GM12878 (cell line): ENCODE results near the gene MAN2B2. TPM values are rescaled to one million over a fixed set of nuclear protein-coding genes. Genes with fewer than 3 reads are reported as not detected.

Source experiments
- ATAC-seq: fragments of 200-7000 bp; cut with Tn5 transposase; 3 replicates; pipeline ENCODE4 v1.9.1; 2020; ENCODE audit warnings: mild to moderate bottlenecking, moderate library complexity
- BruUV-seq: library from RNA; stranded (reverse); fragments of 400-500 nt; replicated peaks from 2 replicates; lab custom pipeline; 2021; lab: Mats Ljungman, UMichigan
- CTCF ChIA-PET: fragments of 300-600 bp; sonication (Branson Sonifier 250); formaldehyde crosslinking; extraction: SDS; loops from one replicate; lab custom pipeline; 2021; ENCODE audit warnings: inconsistent platforms; lab: Yijun Ruan, JAX
- POLR2A ChIA-PET: fragments of 350-600 bp; formaldehyde crosslinking; extraction: SDS; loops from one replicate; lab custom pipeline; 2021; ENCODE audit warnings: inconsistent platforms; lab: Charles Lee
- RAD21 ChIA-PET: fragments of 300-600 bp; sonication (Branson Sonifier 250); formaldehyde crosslinking; loops from one replicate; lab custom pipeline; 2023; ENCODE audit warnings: antibody characterized with exemption; ENCODE audit not compliant: unreplicated experiment; lab: Charles Lee
- SMC1A ChIA-PET: fragments of 300-600 bp; sonication (Branson Sonifier 250); formaldehyde crosslinking; loops from one replicate; lab custom pipeline; 2023; ENCODE audit not compliant: unreplicated experiment, uncharacterized antibody; lab: Charles Lee
- DNase-seq: peaks from one replicate; pipeline ENCODE4 v3.0.0-alpha.2; 2011; ENCODE audit warnings: low read depth, low spot score
- FAIRE-seq: peaks from 3 replicates; lab custom pipeline; 2011; peaks lifted over from hg19 to GRCh38; lab: Jason Lieb, UNC
- H2AFZ ChIP-seq: 2 replicates; pipeline ENCODE4 v1.6.0; 2011; ENCODE audit warnings: low read depth, low read length, control low read depth; ENCODE audit not compliant: control insufficient read depth
- H3K27ac ChIP-seq: 2 replicates; pipeline ENCODE4 v1.5.1; 2011; ENCODE audit warnings: control low read depth; ENCODE audit not compliant: control insufficient read depth, insufficient read depth
- H3K27me3 ChIP-seq, 2 experiments: replicated peaks in 1 of 2; 2 replicates each; pipeline versions ENCODE4 v1.6.0 to v1.6.1; 2011; ENCODE audit warnings: low read length in 1 of 2; ENCODE audit not compliant: control insufficient read depth in 2 of 2, insufficient read depth in 2 of 2
- H3K36me3 ChIP-seq, 2 experiments: 2 replicates each; pipeline ENCODE4 v1.5.1; 2011; ENCODE audit warnings: low read length in 1 of 2; ENCODE audit not compliant: control insufficient read depth in 2 of 2, insufficient read depth in 2 of 2
- H3K4me1 ChIP-seq: 2 replicates; pipeline ENCODE4 v1.6.1; 2011; ENCODE audit warnings: mild to moderate bottlenecking, low read length, moderate library complexity, mixed read lengths; ENCODE audit not compliant: control insufficient read depth, insufficient read depth
- H3K4me2 ChIP-seq: 2 replicates; pipeline ENCODE4 v1.6.0; 2011; ENCODE audit warnings: control low read depth; ENCODE audit not compliant: control insufficient read depth, insufficient read depth
- H3K4me3 ChIP-seq: fragments of 200-600 bp; sonication (generic); 2 replicates; pipeline ENCODE4 v1.5.1; 2016
- H3K79me2 ChIP-seq: 2 replicates; pipeline ENCODE4 v1.6.0; 2011; ENCODE audit warnings: low read length; ENCODE audit not compliant: control insufficient read depth, insufficient read depth
- H3K9ac ChIP-seq: 2 replicates; pipeline ENCODE4 v1.8.0; 2011; ENCODE audit warnings: low read length, control low read depth, mixed read lengths; ENCODE audit not compliant: control insufficient read depth, insufficient read depth
- H3K9me3 ChIP-seq: replicated peaks from 3 replicates; pipeline ENCODE4 v1.5.1; 2011; ENCODE audit warnings: mild to moderate bottlenecking, low read length; ENCODE audit not compliant: control insufficient read depth, insufficient read depth
- H4K20me1 ChIP-seq: 2 replicates; pipeline ENCODE4 v1.6.0; 2011; ENCODE audit not compliant: control insufficient read depth, insufficient read depth
- BCL11A ChIP-seq: IDR thresholded peaks from 2 replicates; pipeline ENCODE4 v1.6.1; 2011; ENCODE audit warnings: low read depth, low read length
- CHD4 ChIP-seq: fragments of 200-600 bp; sonication (generic); IDR thresholded peaks from 2 replicates; pipeline ENCODE4 v1.6.1; 2016; ENCODE audit warnings: mild to moderate bottlenecking
- FOS ChIP-seq: IDR thresholded peaks from 3 replicates; pipeline ENCODE4 v1.6.1; 2011; ENCODE audit warnings: borderline replicate concordance; ENCODE audit not compliant: insufficient read length; ENCODE audit errors: extremely low read depth
- GABPA ChIP-seq: IDR thresholded peaks from 2 replicates; pipeline ENCODE4 v1.6.1; 2014; ENCODE audit warnings: antibody characterized with exemption, low read depth, mild to moderate bottlenecking, inconsistent platforms
- PAX8 ChIP-seq: fragments of 450-650 bp; IDR thresholded peaks from 2 replicates; pipeline ENCODE4 v1.6.1; 2017; ENCODE audit warnings: mild to moderate bottlenecking, moderate library complexity
- STAT1 ChIP-seq: fragments of 450-650 bp; conservative IDR thresholded peaks from 2 replicates; pipeline ENCODE4 v1.6.1; 2014; ENCODE audit warnings: antibody characterized with exemption, mild to moderate bottlenecking
- STAT3 ChIP-seq: IDR thresholded peaks from 2 replicates; pipeline ENCODE4 v1.6.1; 2011; ENCODE audit warnings: low read depth, low read length, improper control_type of control experiment
- TCF7 ChIP-seq: IDR thresholded peaks from 2 replicates; pipeline ENCODE4 v1.6.1; 2014; ENCODE audit warnings: antibody characterized with exemption, borderline replicate concordance
- WGBS: methylation state at CpG from one replicate; pipeline ENCODE4 v1.1.6; 2016; ENCODE audit warnings: low lambda C conversion rate; ENCODE audit not compliant: insufficient replicate concordance, insufficient coverage; ENCODE audit errors: missing lambda C conversion rate; 5-methylcytosine and 5-hydroxymethylcytosine counted together
- in situ Hi-C: fragments of 300-500 bp; cut with MboI; formaldehyde crosslinking; loops from 9 replicates; pipeline ENCODE4 v1.14.3; 2018; ENCODE audit warnings: mixed read lengths
- intact Hi-C: fragments of 100-400 bp; cut with micrococcal nuclease; formaldehyde crosslinking; loops from one replicate; pipeline ENCODE4 v1.14.2; 2022; ENCODE audit not compliant: unreplicated experiment
- polyA plus RNA-seq, 11 experiments: library from polyadenylated mRNA; depleted of rRNA in 4 of 11; unstranded in 6 of 11; stranded (reverse) in 5 of 11; fragments of >200 nt; fragmentation: Nextera tagmentation in 4 of 11; fragmentation: Illumina TruSeq in 1 of 11; extraction: Ambion mirVana in 4 of 11; extraction: Trizol in 1 of 11; gene quantifications; 1 replicate in 1 of 11; 2 replicates in 10 of 11; pipeline versions ENCODE4 v1.2.1 to v1.2.3, GENCODE V29; 2011 to 2016; ENCODE audit warnings: inconsistent platforms in 2 of 11, missing spikeins in 2 of 11, low read depth in 1 of 11
- total RNA-seq, 4 experiments: library from RNA; depleted of rRNA in 3 of 4; stranded (reverse); fragments of >200 nt in 3 of 4; fragmentation: Illumina TruSeq in 1 of 4; extraction: Trizol in 1 of 4; gene quantifications; 2 replicates each; pipeline versions ENCODE4 v1.2.1 to v1.2.3, GENCODE V29; 2013 to 2021
- TF ChIP-seq, protein P1 (sequence below): IDR thresholded peaks from 2 replicates; pipeline ENCODE4 v1.6.1; 2011; ENCODE audit warnings: borderline replicate concordance, low read depth, mild to moderate bottlenecking, moderate library complexity, low read length; ENCODE audit not compliant: insufficient read depth, poor library complexity, severe bottlenecking

The MAN2B2 gene
- total and polyA plus RNA-seq, 10 of the 15 experiments (the other 5 are each of a cell fraction or from before 2014, with no cell fraction given), result 0.47 to 14.5 (median 7.0) TPM

DNA sequence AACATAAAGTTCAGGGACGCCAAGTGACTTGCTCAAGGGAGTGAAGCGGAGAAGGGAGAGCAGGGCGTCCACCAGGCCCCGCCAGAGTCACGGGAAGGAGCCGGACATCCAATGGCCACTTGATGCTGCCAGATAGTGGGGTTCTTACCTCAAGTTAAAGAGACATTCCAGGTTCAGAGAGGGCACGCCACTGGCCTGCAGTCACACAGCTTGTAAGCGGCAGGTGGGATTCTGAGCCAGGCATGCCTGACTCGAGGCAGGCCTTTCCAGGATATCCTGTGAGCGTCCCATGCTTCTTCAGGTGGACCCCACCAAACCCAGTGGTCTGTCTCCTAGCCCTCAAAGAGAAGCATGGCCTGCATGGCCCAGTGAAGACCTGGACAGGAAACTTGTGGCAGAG, 2.4 kb downstream of the MAN2B2 start:
- no peaks in the 10 kb centered on the region; the same call in 2 of the 3 replicates for H3K9me3 ChIP-seq
- intact Hi-C loops, result no loop called here
- ATAC-seq (no peak), DNase-seq (no peak), FAIRE-seq (no peak)
- in situ Hi-C loops, result no loop called here
- no peak overlapping the region for H2AFZ ChIP-seq
- no peaks in the 10 kb centered on the region for H4K20me1 ChIP-seq
- ChIA-PET CTCF (no interaction called here), RAD21 (no interaction called here), POLR2A (no interaction called here), SMC1A (interaction anchor here (0.6 kb wide), 1 partner anchor 10 kb away, joined by 3 read pairs; no protein-coding TSS in a partner anchor)
- no peak overlapping the region for H3K4me2 ChIP-seq
- no peaks in the 10 kb centered on the region; a peak in 1 of 4 replicates for H3K27me3 ChIP-seq
- H3K9ac ChIP-seq, result no peak overlapping the region
- peaks cover 0 to 5% of the 10 kb centered on the region in 2 experiments; a peak in 3 of 4 replicates for H3K36me3 ChIP-seq
- no peak for TF ChIP-seq STAT3
- TF ChIP-seq PAX8, result no peak
- TF ChIP-seq, protein P1, sequence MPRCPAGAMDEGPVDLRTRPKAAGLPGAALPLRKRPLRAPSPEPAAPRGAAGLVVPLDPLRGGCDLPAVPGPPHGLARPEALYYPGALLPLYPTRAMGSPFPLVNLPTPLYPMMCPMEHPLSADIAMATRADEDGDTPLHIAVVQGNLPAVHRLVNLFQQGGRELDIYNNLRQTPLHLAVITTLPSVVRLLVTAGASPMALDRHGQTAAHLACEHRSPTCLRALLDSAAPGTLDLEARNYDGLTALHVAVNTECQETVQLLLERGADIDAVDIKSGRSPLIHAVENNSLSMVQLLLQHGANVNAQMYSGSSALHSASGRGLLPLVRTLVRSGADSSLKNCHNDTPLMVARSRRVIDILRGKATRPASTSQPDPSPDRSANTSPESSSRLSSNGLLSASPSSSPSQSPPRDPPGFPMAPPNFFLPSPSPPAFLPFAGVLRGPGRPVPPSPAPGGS, result no peak
- no peak for TF ChIP-seq BCL11A
- TF ChIP-seq CHD4, result no peak
- TF ChIP-seq TCF7, result no peak
- TF ChIP-seq STAT1, result no peak
- TF ChIP-seq FOS, result no peak
- TF ChIP-seq GABPA, result no peak
- no peak overlapping the region for H3K27ac ChIP-seq
- no peak overlapping the region for H3K4me3 ChIP-seq
- H3K79me2 ChIP-seq, result peaks cover 8% of the 10 kb centered on the region
- WGBS, result 88% methylated on average over 10 of the region's 10 CpGs
- TSS peak; percentile 34 for BruUV-seq
- H3K4me1 ChIP-seq, result peaks cover 12% of the 10 kb centered on the region
